ENCODE data around the gene KCTD17. TPM values are rescaled to one million over a fixed set of nuclear protein-coding genes. Genes with fewer than 3 reads are reported as not detected.

KCTD17 gene
- total RNA-seq, 1 donor from 2014 or later, result 34.9 TPM

- DNase-seq (ENCODE audit: low read depth, low spot score), result no peak
Measured at GRCh38 chr22:37077802-37078448, 26.4 kb downstream of the KCTD17 start.

- DNase-seq (ENCODE audit: low read depth, low spot score), result no peak
Measured at GRCh38 chr22:37079158-37079557, 27.6 kb downstream of the KCTD17 start.

- DNase-seq (ENCODE audit: low read depth, low spot score), result peak; percentile 52
Measured at GRCh38 chr22:37079668-37080171, 28.2 kb downstream of the KCTD17 start.

- no peak for DNase-seq (ENCODE audit: low read depth, low spot score)
Measured at GRCh38 chr22:37080438-37080837, 28.9 kb downstream of the KCTD17 start.

- DNase-seq (ENCODE audit: low read depth, low spot score), result no peak
Measured at GRCh38 chr22:37080838-37081237, 29.3 kb downstream of the KCTD17 start.

GRCh38 chr22:37082251-37082873 is 30.8 kb downstream of the KCTD17 start:
- no peak for DNase-seq (ENCODE audit: low read depth, low spot score)

- DNase-seq (ENCODE audit: low read depth, low spot score), result no peak
Measured at GRCh38 chr22:37083914-37084313, 32.4 kb downstream of the KCTD17 start.

GRCh38 chr22:37084385-37084784 is 32.8 kb downstream of the KCTD17 start:
- no peak for DNase-seq (ENCODE audit: low read depth, low spot score)

- DNase-seq (ENCODE audit: low read depth, low spot score), result no peak
Measured at GRCh38 chr22:37086184-37086583, 34.6 kb downstream of the KCTD17 start.

GRCh38 chr22:37088108-37088605 is 36.6 kb downstream of the KCTD17 start:
- no peak for DNase-seq (ENCODE audit: low read depth, low spot score)

- DNase-seq (ENCODE audit: low read depth, low spot score), result no peak
Measured at GRCh38 chr22:37088750-37089408, 37.3 kb downstream of the KCTD17 start.

- DNase-seq (ENCODE audit: low read depth, low spot score), result no peak
Measured at GRCh38 chr22:37089434-37089833, 37.9 kb downstream of the KCTD17 start.

GRCh38 chr22:37090920-37091695 is 39.6 kb downstream of the KCTD17 start:
- DNase-seq (ENCODE audit: low read depth, low spot score), result no peak

- DNase-seq (ENCODE audit: low read depth, low spot score), result no peak
Measured at GRCh38 chr22:37091994-37092393, 40.5 kb downstream of the KCTD17 start.

- no peak for DNase-seq (ENCODE audit: low read depth, low spot score)
Measured at GRCh38 chr22:37092997-37093396, 41.5 kb downstream of the KCTD17 start.

GRCh38 chr22:37094239-37094638 is 42.7 kb downstream of the KCTD17 start:
- DNase-seq (ENCODE audit: low read depth, low spot score), result no peak

- DNase-seq (ENCODE audit: low read depth, low spot score), result no peak
Measured at GRCh38 chr22:37095113-37095512, 43.6 kb downstream of the KCTD17 start.

GRCh38 chr22:37097346-37097745 is 45.8 kb downstream of the KCTD17 start:
- DNase-seq (ENCODE audit: low read depth, low spot score), result no peak

GRCh38 chr22:37098976-37099591 is 47.5 kb downstream of the KCTD17 start:
- no peak for DNase-seq (ENCODE audit: low read depth, low spot score)

GRCh38 chr22:37100589-37101127 is 49.1 kb downstream of the KCTD17 start:
- DNase-seq (ENCODE audit: low read depth, low spot score), result no peak

Data from pulmonary artery endothelial cell (primary cell).